CD4-positive, alpha-beta T cell (primary cell): ENCODE measurements around the gene GRIN3B. TPM values are rescaled to one million over a fixed set of nuclear protein-coding genes. Genes with fewer than 3 reads are reported as not detected.

ENCODE experiments used
- ATAC-seq: fragments of 200-7000 bp; cut with Tn5 transposase; one replicate; pipeline ENCODE4 v1.10.0; 2022; ENCODE audit warnings: mild to moderate bottlenecking; ENCODE audit not compliant: poor library complexity
- CTCF ChIA-PET: fragments of 350-600 bp; sonication (Branson Sonifier 250); formaldehyde crosslinking; loops from one replicate; lab custom pipeline; 2021; ENCODE audit warnings: antibody characterized with exemption, inconsistent platforms; lab: Charles Lee
- POLR2A ChIA-PET: fragments of 350-600 bp; sonication (Branson Sonifier 250); formaldehyde crosslinking; loops from one replicate; lab custom pipeline; 2021; ENCODE audit warnings: antibody characterized with exemption, inconsistent platforms; lab: Charles Lee
- DNase-seq, 14 experiments: peaks; one replicate each; pipeline ENCODE4 v3.0.0-alpha.2; 2013 to 2020; ENCODE audit warnings: mixed read lengths in 2 of 14
- H3K27ac ChIP-seq, 2 donors: one replicate each; pipeline versions ENCODE4 v1.5.1 to v1.7.0; 2013; ENCODE audit warnings: low read length in 2 of 2, low read depth in 1 of 2, mild to moderate bottlenecking in 1 of 2
- H3K27me3 ChIP-seq, 2 experiments: 1 replicate in 1 of 2; 2 replicates in 1 of 2; pipeline versions ENCODE4 v1.6.1 to v1.7.0; 2013; ENCODE audit warnings: low read length in 2 of 2, control low read depth in 1 of 2, mild to moderate bottlenecking in 1 of 2, moderate library complexity in 1 of 2; ENCODE audit not compliant: insufficient read depth in 2 of 2, control insufficient read depth in 1 of 2
- H3K36me3 ChIP-seq: one replicate; pipeline ENCODE4 v1.6.1; 2013; ENCODE audit warnings: low read length, control low read depth; ENCODE audit not compliant: insufficient read depth
- H3K4me1 ChIP-seq: one replicate; pipeline ENCODE4 v1.6.1; 2013; ENCODE audit warnings: low read length, control low read depth; ENCODE audit not compliant: insufficient read depth
- H3K4me3 ChIP-seq: one replicate; pipeline ENCODE4 v1.5.1; 2013; ENCODE audit warnings: mild to moderate bottlenecking, low read length, moderate library complexity
- H3K9me3 ChIP-seq, 2 experiments: 1 replicate in 1 of 2; 2 replicates in 1 of 2; pipeline versions ENCODE4 v1.6.1 to v1.7.0; 2013; ENCODE audit warnings: low read length in 2 of 2, mild to moderate bottlenecking in 2 of 2, control low read depth in 1 of 2, moderate library complexity in 1 of 2; ENCODE audit not compliant: control insufficient read depth in 1 of 2, insufficient read depth in 1 of 2
- H3K27ac Mint-ChIP-seq: one replicate; pipeline ENCODE4 v1.8.0; 2020; ENCODE audit warnings: mixed read lengths
- H3K27me3 Mint-ChIP-seq: one replicate; pipeline ENCODE4 v1.8.0; 2021; ENCODE audit warnings: mixed read lengths
- H3K36me3 Mint-ChIP-seq: one replicate; pipeline ENCODE4 v1.8.0; 2021; ENCODE audit warnings: low read depth, mixed read lengths
- H3K4me1 Mint-ChIP-seq: one replicate; pipeline ENCODE4 v1.8.0; 2021; ENCODE audit warnings: low read depth, mixed read lengths
- H3K4me3 Mint-ChIP-seq: one replicate; pipeline ENCODE4 v1.8.0; 2020; ENCODE audit warnings: mild to moderate bottlenecking, mixed read lengths
- H3K9me3 Mint-ChIP-seq: one replicate; pipeline ENCODE4 v1.8.0; 2020; ENCODE audit warnings: mixed read lengths
- CTCF ChIP-seq: fragments of 200-600 bp; IDR thresholded peaks from one replicate; pipeline ENCODE4 v1.8.0; 2022; ENCODE audit warnings: antibody characterized with exemption, mild to moderate bottlenecking
- intact Hi-C, 2 experiments: fragments of 100-400 bp; cut with DNase I in 1 of 2; cut with micrococcal nuclease in 1 of 2; formaldehyde crosslinking; loops; one replicate each; pipeline versions ENCODE4 v1.15.1 to v1.9.0; 2023 to 2025; cut with DNase I, micrococcal nuclease
- total RNA-seq, 174 experiments: library from RNA in 2 of 174; stranded (reverse) in 2 of 174; gene quantifications; one replicate each; pipeline ENCODE4 v1.2.3 and lab custom pipeline; 2021 to 2026

The GRIN3B gene
- total RNA-seq, 2 experiments from 2014 or later = 0.17 to 0.22 TPM

DNA sequence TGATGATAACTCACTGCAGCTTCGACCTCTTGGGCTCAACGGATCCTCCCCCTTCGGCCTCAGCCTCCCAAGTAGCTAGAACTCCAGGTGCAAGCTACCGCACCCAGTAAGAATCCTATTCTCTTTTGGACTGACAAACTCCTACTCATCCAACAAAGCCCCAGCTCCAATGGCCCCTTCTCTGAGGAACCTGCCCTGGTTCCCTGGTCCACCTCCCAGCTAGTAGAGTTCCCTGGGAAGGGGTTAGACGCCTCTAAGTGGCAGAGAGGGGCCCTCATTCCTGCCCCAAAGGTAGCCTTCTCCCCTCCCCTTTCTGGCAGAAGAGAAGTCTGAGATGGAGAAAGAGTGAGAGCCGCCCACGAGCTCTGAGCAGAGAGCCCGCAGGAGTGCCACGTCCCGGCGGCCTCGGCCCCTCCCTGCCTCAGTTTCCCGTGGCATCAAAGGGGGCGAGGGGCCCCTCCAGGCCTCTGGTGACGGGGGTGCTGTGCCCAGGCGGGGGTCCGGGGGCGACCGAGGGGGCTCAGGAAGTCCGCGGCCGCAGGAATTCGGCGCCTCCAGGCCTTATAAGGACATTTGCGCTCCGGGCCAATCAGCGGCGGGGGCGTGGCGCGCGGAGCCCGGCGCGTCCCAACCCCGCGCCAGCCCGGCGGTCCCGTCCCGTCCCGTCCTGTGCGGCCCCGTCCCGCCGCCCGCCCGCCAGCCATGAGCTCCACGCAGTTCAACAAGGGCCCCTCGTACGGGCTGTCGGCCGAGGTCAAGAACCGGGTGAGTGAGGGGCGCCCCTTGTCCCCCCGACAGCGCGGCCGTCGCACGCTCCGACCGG, 26.0 kb downstream of the GRIN3B start, which contains the start of gene CNN2:
Gene CNN2 (plus strand): TSS at position 649 of the 823 bp plus-strand sequence. CDS start 54 bp downstream, at position 703.
- Histone ChIP-seq H3K27me3 (no peaks in the 10 kb centered on the region), H3K27ac (peak within 1 kb of the TSS; percentile 73 to 85), H3K9me3 (no peaks in the 10 kb centered on the region), H3K36me3 (peaks cover 12% of the 10 kb centered on the region), H3K4me1 (peaks cover 50% of the 10 kb centered on the region), H3K4me3 (peak within 1 kb of the TSS; percentile 99)
- CTCF ChIA-PET = interaction anchor here (0.9 to 2.1 kb wide), 4 partner anchors 40 to 218 kb away, joined by 3 to 6 read pairs (median 4); no protein-coding TSS in a partner anchor
- ATAC-seq (peak; percentile 16), DNase-seq (peak in 11 of 14 experiments; percentile 47 to 83 (median 66))
- intact Hi-C loops = loop anchor here in 1 of 2 experiments (10.0 kb wide), 1 partner anchor 219 kb away; the partner anchor contains the start of genes ATP5F1D and MIDN
- Mint-ChIP-seq H3K36me3 (peaks cover 35% of the 10 kb centered on the region), H3K4me1 (peaks cover 27% of the 10 kb centered on the region), H3K27me3 (peaks cover 6% of the 10 kb centered on the region), H3K4me3 (peak within 1 kb of the TSS; percentile 99), H3K27ac (peak within 1 kb of the TSS; percentile 93), H3K9me3 (no peaks in the 10 kb centered on the region)
- POLR2A ChIA-PET = interaction anchor here (0.5 to 10.0 kb wide), 13 partner anchors 12 to 249 kb away, joined by 3 to 203 read pairs (median 6); partner anchors contain the start of genes ABCA7, ARHGAP45, CIRBP and FAM174C
- no peak for TF ChIP-seq CTCF

GRCh38 chr19:1026783-1027649, 26.8 kb downstream of the GRIN3B start:
- no peaks in the 10 kb centered on the region for H3K9me3 ChIP-seq
- H3K36me3 ChIP-seq = peaks cover 15% of the 10 kb centered on the region
- Mint-ChIP-seq H3K36me3 (peaks cover 33% of the 10 kb centered on the region), H3K27ac (peak overlapping the region; percentile 93), H3K4me3 (peak overlapping the region; percentile 99), H3K9me3 (no peaks in the 10 kb centered on the region), H3K27me3 (no peaks in the 10 kb centered on the region), H3K4me1 (peaks cover 20% of the 10 kb centered on the region)
- intact Hi-C loops = loop anchor here in 1 of 2 experiments (10.0 kb wide), 1 partner anchor 218 kb away; the partner anchor contains the start of genes ATP5F1D and MIDN
- peak overlapping the region; percentile 99 for H3K4me3 ChIP-seq
- DNase-seq (peak in 5 of 14 experiments; percentile 34 to 66 (median 48)), ATAC-seq (no peak)
- H3K27ac ChIP-seq = peak overlapping the region; percentile 66 to 85
- H3K27me3 ChIP-seq = no peaks in the 10 kb centered on the region
- TF ChIP-seq CTCF = no peak
- ChIA-PET CTCF (interaction anchor here (0.9 to 2.1 kb wide), 5 partner anchors 11 to 217 kb away, joined by 3 to 8 read pairs (median 6); no protein-coding TSS in a partner anchor), POLR2A (interaction anchor here (0.5 to 10.0 kb wide), 16 partner anchors 11 to 249 kb away, joined by 3 to 203 read pairs (median 6); partner anchors contain the start of genes ABCA7, ARHGAP45, CIRBP and FAM174C)
- H3K4me1 ChIP-seq = peaks cover 50% of the 10 kb centered on the region
